NCI-H446 (cell line): ENCODE results near the gene DNAL4.

ENCODE experiments used
- DNase-seq, 2 experiments: peaks; one replicate each; lab custom pipeline; 2025; lab: John Stamatoyannopoulos, UW

The DNAL4 gene

GRCh38 chr22:38740116-38740723 lies 53.7 kb downstream of the DNAL4 start:
- DNase-seq: no peak

- no peak for DNase-seq
These were observed 54.5 kb downstream of the DNAL4 start for GRCh38 chr22:38739300-38740055.

DNA sequence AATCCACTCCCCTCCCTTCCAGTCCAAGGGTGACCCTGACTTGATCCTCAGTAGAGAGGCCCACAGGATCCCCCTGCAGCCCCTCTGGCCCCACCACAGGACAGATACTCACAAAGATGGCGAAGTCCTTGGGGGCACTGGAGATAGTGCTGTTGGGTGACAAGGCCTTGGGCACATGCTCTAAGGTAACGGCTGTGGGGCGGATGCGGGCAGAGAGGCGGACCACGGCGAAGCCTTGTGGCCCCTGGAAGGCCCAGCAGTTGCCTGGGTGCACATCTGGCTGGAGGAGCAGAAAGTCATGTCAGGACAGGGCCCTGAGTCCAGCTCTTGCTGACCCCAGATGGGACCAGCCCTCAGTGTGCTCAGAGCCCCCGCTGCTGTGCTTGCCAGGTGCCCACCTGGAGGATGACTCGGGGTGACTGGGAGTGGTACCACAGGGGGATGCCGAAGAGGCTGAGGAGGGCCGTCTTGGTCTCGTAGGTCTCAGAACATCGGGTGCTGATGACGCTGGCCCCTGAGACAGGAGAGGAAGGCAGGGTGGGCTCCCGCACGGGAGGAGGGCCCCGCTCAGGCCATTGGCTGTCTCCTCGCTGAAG lies 55.4 kb downstream of the DNAL4 start:
- no peak for DNase-seq

DNA sequence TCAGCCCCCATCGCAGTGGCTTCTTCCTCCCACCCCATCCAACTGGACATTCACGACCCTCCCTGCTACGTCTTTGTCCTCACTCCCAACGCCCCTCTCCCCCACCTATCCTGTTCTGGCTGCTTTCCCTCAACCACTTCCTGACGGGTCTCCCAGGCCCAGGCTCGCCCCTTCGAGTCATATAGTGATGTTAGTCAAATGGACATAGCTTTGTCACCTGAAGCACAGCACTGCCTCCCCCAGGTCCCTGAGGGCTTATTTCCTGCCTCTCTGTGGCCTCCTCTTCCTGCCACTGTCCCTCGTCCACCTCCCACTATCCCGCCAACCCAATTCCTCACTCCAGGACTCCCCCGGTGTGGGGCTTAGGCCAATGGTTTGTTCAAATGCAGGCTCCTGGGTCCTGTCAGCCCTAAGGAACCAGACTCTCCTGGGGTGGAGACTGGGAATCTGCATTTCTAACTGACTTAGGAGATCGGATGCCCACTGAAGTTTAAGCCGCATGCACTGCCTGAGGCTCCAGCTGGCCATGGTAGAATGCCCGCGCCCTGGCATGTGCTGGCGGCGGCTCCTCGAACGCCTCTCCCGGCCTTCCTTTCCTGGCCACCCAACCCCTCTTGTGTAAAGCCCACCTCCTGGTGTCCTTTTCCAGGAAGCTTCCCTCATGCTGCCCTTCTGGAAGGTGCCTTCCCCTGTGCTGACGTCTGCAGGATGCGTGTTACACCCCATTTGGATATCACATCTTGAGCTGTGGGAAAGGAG lies 56.5 kb downstream of the DNAL4 start:
- no peak for DNase-seq

DNA sequence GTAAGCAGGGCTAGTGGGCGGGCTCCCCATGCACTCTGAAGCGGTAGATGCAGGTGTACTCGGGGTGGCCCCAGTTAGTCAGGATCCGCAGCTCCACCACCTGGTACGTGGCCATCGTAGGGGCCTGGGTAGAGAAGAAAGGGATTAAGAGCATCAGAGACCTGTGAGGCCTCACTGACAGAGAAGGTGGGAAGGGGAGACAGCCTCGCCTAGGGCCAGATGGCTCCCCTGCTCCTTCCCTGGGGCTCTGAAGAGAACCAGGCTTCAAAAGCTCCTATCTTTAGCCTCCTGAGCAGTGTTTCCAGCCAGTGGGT lies 57.7 kb downstream of the DNAL4 start:
- DNase-seq: no peak

DNA sequence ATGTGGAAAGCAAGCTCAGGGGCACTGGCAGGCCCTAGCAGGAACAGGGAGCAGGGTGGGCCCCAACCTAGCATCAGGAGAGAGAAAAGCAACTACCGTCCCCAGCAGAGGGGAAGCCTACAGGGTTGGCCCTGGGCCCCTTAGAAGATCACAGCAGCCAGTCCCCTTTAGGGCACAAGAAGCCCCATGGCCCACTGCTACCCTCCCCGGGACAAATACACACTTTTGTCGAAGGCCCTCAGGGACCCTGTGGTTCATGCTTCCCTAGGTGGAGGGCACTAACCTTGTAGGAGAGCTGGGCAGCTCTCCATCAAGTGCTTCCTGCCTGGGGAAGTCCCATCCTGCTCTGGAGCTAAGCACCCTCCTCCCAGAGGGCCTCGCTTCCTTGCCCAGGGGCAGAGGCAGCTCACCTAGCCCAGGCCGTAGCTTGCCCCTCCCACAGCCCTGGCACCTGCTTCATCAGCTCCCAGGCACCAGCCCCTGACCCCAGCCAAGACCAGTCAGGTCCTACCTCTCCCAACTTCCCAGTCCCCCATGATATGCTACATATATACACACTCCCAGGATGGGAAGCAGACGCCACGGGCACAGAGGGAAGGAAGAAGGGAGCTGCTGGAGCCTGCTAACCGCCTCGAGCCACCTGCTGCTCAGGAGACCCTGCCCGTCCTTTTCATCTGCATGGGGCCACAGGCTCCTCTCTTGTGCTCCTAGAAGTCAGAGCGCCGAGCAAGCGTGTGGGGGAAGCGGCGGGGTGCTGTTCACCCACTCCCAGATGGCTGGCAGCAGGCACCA lies 58.3 kb downstream of the DNAL4 start:
- no peak for DNase-seq

DNA sequence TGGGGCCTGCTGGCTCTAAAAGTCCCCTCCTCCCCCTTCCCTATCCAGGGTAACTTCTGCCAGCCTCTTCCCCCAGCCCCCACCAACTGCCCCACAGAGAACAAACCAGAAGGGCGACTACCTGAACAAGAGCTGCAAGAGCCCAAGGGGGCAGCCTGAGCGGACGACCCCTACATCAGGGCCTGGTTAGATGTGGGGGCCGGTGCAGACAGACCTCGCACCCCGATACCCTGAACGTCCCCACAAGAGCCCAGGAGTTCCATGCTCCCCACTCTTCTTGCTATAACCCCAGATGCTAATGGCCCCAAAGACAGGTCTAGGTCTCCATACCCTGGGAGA lies 58.8 kb downstream of the DNAL4 start:
- no peak for DNase-seq

GRCh38 chr22:38734421-38735100 lies 59.4 kb downstream of the DNAL4 start:
- DNase-seq: no peak

- peak; percentile 28 to 85 for DNase-seq
These were observed 60.1 kb downstream of the DNAL4 start for GRCh38 chr22:38733724-38734381.

DNA sequence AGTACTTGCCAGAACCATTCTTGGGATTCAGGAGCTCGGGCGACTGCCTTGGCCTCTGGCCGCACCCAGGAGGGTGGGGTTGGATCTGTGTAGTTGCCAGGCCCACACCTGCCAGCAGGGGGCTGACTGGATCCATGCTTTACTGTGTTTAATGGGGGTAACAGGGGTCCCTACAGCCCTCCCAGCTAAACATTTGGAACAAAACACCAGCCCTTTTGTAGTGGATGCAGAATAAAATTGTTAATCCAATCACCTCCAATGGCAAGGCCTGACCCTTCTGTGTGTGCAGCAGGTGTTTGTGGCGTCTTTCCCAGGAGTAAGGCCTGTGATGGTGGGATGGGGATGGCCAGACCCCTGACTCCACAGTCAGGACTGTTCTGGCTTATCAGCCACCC lies 60.6 kb downstream of the DNAL4 start:
- peak in 1 of 2 experiments; percentile 39 for DNase-seq

- no peak for DNase-seq
These were observed 61.6 kb downstream of the DNAL4 start for GRCh38 chr22:38732251-38732815.

DNA sequence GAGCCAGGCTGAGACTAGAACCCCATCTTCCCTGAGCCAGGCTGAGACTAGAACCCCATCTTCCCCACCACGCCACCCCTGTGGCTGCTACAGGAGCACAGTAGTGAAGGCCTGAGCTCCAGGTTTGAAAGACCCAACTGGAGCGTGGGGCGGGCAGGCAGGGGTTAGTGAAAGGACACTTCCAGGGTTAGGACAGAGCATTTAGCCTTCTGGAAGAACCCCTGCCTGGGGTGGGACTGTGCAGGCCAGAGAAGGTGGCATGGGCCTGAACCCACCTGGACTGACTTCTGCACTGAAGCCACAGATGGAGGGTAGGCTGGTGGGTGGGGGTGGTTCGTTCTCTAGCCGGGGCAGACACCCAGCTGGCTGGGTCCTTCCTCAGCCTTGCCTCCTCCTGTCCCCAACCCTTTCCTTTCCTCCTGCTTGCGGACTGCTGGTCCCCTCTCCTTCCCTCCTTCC lies 62.2 kb downstream of the DNAL4 start:
- DNase-seq: no peak

DNA sequence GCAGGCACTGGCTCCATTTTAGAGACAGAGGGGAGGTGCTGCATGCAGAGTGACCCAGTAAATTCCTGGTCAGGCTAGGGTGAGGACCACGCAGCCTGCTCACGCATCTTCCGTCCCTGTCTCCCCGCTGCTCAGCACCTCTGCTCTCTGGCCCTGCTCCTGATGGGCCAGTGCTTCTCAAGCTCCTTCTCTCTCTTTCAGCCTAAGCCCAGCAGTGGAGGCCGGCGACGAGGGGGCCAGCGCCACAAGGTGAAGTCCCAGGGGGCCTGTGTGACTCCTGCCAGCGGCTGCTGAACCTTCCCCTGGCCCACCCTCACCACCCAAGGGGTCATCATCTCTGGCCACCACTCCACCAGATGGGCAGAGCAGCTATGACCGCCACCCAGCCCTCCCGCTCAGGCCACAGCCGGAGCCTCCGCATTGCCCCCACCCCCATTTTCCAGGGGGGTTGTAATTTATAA lies 63.5 kb downstream of the DNAL4 start:
- DNase-seq: no peak

- no peak for DNase-seq
These were observed 64.0 kb downstream of the DNAL4 start for GRCh38 chr22:38729946-38730345.

GRCh38 chr22:38728871-38729796 lies 64.8 kb downstream of the DNAL4 start:
- DNase-seq: no peak
